Measurements from ENCODE around the gene CXCL10.

GRCh38 chr4:76016393-76016792 lies 6.9 kb downstream of the CXCL10 start:
- TF ChIP-seq POLR2AphosphoS5 (IDR thresholded peaks at IDR 0.05; ENCODE audit: low read depth, low read length) (no peak), SIN3A (IDR thresholded peaks at IDR 0.05; ENCODE audit: borderline replicate concordance, insufficient read depth, low read length) (no peak), TAF1 (IDR thresholded peaks at IDR 0.05; ENCODE audit: borderline replicate concordance, insufficient read depth, low read length) (no peak)
